Measurements from ENCODE around the gene CRTAP. TPM values are rescaled to one million over a fixed set of nuclear protein-coding genes. Genes with fewer than 3 reads are reported as not detected.
A peak's percentile ranks its signal among the peaks of the same experiment; 100 is the strongest.

The CRTAP gene
- total and polyA plus RNA-seq, 3 donors from 2014 or later = 70.2 to 151 (median 123) TPM

DNA sequence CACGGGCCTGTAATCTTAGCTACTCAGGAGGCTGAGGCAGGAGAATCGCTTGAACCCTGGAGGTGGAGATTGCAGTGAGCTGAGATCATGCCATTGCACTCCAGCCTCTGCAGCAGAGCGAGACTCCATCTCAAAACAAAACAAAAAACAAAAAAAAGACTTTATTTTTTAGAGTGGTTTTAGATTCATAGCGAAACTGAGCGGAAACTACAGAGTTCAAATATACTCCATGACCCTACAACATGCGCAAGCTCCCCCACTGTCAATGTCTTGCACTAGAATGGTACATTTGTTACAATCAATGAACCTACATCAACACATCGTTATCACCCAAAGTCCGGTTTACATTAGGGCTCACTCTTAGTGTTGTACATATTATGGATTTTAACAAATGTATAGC, 2.2 kb upstream of the CRTAP start:
- no peak for DNase-seq
- no peak overlapping the region for H3K4me3 ChIP-seq
- H3K9me3 ChIP-seq = no peaks in the 10 kb centered on the region
- TF ChIP-seq POLR2A (IDR thresholded peaks at IDR 0.05) = no peak
- TF ChIP-seq, protein P1, sequence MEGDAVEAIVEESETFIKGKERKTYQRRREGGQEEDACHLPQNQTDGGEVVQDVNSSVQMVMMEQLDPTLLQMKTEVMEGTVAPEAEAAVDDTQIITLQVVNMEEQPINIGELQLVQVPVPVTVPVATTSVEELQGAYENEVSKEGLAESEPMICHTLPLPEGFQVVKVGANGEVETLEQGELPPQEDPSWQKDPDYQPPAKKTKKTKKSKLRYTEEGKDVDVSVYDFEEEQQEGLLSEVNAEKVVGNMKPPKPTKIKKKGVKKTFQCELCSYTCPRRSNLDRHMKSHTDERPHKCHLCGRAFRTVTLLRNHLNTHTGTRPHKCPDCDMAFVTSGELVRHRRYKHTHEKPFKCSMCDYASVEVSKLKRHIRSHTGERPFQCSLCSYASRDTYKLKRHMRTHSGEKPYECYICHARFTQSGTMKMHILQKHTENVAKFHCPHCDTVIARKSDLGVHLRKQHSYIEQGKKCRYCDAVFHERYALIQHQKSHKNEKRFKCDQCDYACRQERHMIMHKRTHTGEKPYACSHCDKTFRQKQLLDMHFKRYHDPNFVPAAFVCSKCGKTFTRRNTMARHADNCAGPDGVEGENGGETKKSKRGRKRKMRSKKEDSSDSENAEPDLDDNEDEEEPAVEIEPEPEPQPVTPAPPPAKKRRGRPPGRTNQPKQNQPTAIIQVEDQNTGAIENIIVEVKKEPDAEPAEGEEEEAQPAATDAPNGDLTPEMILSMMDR (IDR thresholded peaks at IDR 0.05) = no peak
- no peak overlapping the region for H3K27ac ChIP-seq
- H3K36me3 ChIP-seq (ENCODE audit: low read depth, missing control alignments) = no peaks in the 10 kb centered on the region
- H3K4me1 ChIP-seq = no peaks in the 10 kb centered on the region
- WGBS, 2 donors = 89 to 94% methylated on average over 8 of the region's 8 CpGs
- intact Hi-C loops (cut with DNase I; ENCODE audit: low total_unique reads) = no loop called here
- H3K27me3 ChIP-seq = no peaks in the 10 kb centered on the region

DNA sequence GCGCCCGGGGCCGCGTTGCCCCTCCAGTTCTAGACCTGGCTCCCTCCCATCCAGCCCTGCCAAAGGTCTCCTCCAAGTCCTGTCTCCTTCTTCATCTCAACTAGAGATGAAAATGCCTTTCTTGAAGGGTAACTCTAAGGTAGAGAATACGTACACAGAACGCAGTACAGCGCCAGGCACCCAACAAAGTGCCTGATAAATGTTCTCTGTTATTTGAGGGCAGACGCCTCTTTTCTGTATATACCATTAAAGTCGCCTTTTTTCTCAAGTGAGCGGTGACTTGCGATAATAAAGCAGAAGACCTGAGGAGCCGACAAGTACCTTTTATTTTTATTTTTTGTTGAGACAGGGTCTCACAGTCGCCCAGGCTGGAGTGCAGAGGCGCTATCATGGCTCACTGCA, 809 bp downstream of the CRTAP start:
- H3K27ac ChIP-seq = peak overlapping the region; percentile 84 to 97
- no peaks in the 10 kb centered on the region for H3K4me1 ChIP-seq
- H3K9me3 ChIP-seq = no peaks in the 10 kb centered on the region
- H3K27me3 ChIP-seq = no peaks in the 10 kb centered on the region
- no peaks in the 10 kb centered on the region for H3K36me3 ChIP-seq (ENCODE audit: low read depth, missing control alignments)
- H3K4me3 ChIP-seq = peak overlapping the region; percentile 85 to 86
- TF ChIP-seq, protein P1 (IDR thresholded peaks at IDR 0.05) = no peak
- TF ChIP-seq POLR2A (IDR thresholded peaks at IDR 0.05) = no peak
- intact Hi-C loops (cut with DNase I; ENCODE audit: low total_unique reads) = no loop called here
- 26 to 38% methylated on average over 10 to 14 of the region's 14 CpGs for WGBS, 2 donors
- DNase-seq = no peak

DNA sequence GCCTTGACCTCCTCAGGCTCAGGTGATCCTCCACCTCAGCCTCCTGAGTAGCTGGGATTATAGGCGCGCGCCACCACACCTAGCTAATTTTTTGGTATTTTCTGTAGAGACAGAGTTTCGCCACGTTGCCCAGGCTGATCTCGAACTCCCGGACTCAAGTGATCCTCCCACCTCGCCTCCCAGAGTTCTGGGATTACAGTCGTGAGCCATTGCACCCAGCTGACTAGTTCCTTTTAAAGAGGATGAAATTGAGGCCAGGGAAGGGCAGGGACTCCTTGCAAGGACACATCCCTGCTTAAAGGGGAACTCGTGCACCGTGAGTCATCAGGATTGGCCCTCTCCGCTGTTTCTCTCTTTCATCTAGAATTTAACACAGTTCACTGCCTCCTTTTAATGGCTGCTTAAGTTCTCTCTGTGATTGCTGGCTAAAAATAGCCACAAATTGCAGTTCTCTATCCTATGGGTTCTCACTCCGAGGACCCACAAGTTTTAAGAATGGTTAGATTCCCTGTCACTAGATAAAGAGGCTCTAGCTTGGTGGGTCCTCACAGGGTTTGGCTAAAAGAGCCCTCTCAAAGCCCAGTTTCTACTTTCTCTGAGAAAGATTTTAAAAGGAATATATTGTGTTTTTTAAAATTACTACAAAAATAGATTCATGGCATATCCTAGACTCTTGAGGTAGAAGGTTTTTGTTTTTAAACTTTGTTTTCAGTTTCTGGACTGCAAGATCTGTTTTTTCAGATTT, 1.4 kb downstream of the CRTAP start:
- Histone ChIP-seq H3K4me3 (peak overlapping the region; percentile 85 to 86), H3K4me1 (no peaks in the 10 kb centered on the region), H3K27me3 (no peaks in the 10 kb centered on the region), H3K9me3 (no peaks in the 10 kb centered on the region), H3K36me3 (ENCODE audit: low read depth, missing control alignments) (no peaks in the 10 kb centered on the region), H3K27ac (peak overlapping the region; percentile 84 to 97)
- intact Hi-C loops (cut with DNase I; ENCODE audit: low total_unique reads) = no loop called here
- peak; percentile 90 for DNase-seq
- 19 to 22% methylated on average over 13 of the region's 13 CpGs for WGBS, 2 donors
- no peak for TF ChIP-seq POLR2A (IDR thresholded peaks at IDR 0.05)
- TF ChIP-seq, protein P1 (IDR thresholded peaks at IDR 0.05) = no peak

DNA sequence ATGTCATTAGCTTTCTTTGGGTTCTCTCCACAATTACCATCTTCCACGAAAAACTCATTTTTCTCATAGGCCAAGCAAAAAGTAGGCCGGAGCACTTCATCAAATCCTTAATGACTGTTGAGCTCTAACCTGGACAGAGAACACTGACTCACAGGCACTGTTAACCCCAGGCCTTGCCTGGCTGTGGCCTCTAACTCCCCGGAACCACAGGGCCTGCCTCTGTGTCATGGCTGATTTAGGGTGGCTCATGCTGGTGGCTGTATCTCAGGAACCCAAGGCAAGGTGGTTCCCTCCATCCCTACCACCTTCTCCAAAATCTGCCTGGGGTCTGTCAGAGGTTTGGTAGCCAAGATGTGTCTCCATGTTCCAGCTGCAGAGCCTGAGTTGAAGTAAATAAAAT, 3.6 kb downstream of the CRTAP start:
- Histone ChIP-seq H3K4me3 (no peak overlapping the region), H3K4me1 (no peaks in the 10 kb centered on the region), H3K36me3 (ENCODE audit: low read depth, missing control alignments) (no peaks in the 10 kb centered on the region), H3K9me3 (no peaks in the 10 kb centered on the region), H3K27me3 (no peaks in the 10 kb centered on the region), H3K27ac (no peak overlapping the region)
- 81 to 91% methylated on average over 3 of the region's 3 CpGs for WGBS, 2 donors
- TF ChIP-seq, protein P1 (IDR thresholded peaks at IDR 0.05) = no peak
- TF ChIP-seq POLR2A (IDR thresholded peaks at IDR 0.05) = no peak
- intact Hi-C loops (cut with DNase I; ENCODE audit: low total_unique reads) = no loop called here
- no peak for DNase-seq

DNA sequence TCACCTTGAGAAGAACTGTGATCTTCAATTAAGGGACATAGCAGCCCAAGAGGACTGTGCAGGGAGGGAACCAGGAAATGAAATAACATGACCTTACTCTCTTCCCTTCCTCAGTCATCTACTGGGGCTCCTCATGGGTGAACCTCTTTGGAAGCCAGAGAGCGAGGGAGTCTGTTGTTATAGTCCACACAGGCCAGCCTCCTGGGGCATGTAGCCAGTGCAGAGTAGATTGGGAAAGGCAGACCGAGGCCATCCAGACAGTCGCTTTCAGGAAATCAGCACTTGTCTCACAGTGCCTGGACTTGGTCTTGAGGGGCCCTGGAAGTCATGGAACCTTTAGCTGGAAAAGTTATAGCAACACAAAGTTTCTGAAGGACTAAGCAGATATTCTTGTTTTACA, 6.1 kb downstream of the CRTAP start:
- H3K4me1 ChIP-seq = no peaks in the 10 kb centered on the region
- no peaks in the 10 kb centered on the region for H3K36me3 ChIP-seq (ENCODE audit: low read depth, missing control alignments)
- DNase-seq = no peak
- H3K27ac ChIP-seq = no peak overlapping the region
- no peaks in the 10 kb centered on the region for H3K27me3 ChIP-seq
- intact Hi-C loops (cut with DNase I; ENCODE audit: low total_unique reads) = no loop called here
- WGBS, 2 donors = 58 to 68% methylated on average over 3 of the region's 3 CpGs
- H3K9me3 ChIP-seq = no peaks in the 10 kb centered on the region
- TF ChIP-seq POLR2A (IDR thresholded peaks at IDR 0.05) = no peak
- TF ChIP-seq, protein P1 (IDR thresholded peaks at IDR 0.05) = no peak
- H3K4me3 ChIP-seq = no peak overlapping the region

All from testis (tissue), 3 donors.